DOHH2 (cell line): ENCODE results near the gene PPFIA1.

Experiments
- CTCF ChIP-seq: fragments of 200-600 bp; sonication (generic); IDR thresholded peaks from one replicate; pipeline ENCODE4 v1.5.1; 2014; ENCODE audit warnings: antibody characterized with exemption, mild to moderate bottlenecking, low read depth, low read length; ENCODE audit not compliant: poor library complexity, severe bottlenecking
- EZH2phosphoT487 ChIP-seq: fragments of 200-600 bp; sonication (generic); IDR thresholded peaks from 2 replicates; pipeline ENCODE4 v1.6.1; 2017; ENCODE audit warnings: borderline replicate concordance, mild to moderate bottlenecking, antibody characterized with exemption, low read length, moderate library complexity, mixed read lengths

GRCh38 chr11:70429428-70429705, 158.9 kb downstream of the PPFIA1 start:
- no peak for TF ChIP-seq EZH2phosphoT487
- TF ChIP-seq CTCF = no peak
